K562 (cell line): ENCODE data around the gene ZNF200. TPM values are rescaled to one million over a fixed set of nuclear protein-coding genes. Genes with fewer than 3 reads are reported as not detected.

Source experiments
- ATAC-seq: fragments of 200-7000 bp; cut with Tn5 transposase; 3 replicates; pipeline ENCODE4 v1.9.1; 2020; ENCODE audit warnings: moderate library complexity
- BruUV-seq: library from RNA; stranded (reverse); fragments of 400-500 nt; replicated peaks from 2 replicates; lab custom pipeline; 2021; lab: Mats Ljungman, UMichigan
- CTCF ChIA-PET: fragments of 300-600 bp; formaldehyde crosslinking; extraction: SDS; loops from one replicate; lab custom pipeline; 2021; ENCODE audit warnings: low intra/inter-chr PET ratio; lab: Yijun Ruan, JAX
- POLR2A ChIA-PET: fragments of 300-600, 350-650 bp; sonication (Branson Sonifier 250); formaldehyde crosslinking; extraction: SDS; loops from one replicate; lab custom pipeline; 2021; ENCODE audit warnings: antibody characterized with exemption, inconsistent platforms; lab: Yijun Ruan, JAX
- DNase-seq, 4 experiments: peaks; one replicate each; pipeline versions ENCODE4 v3.0.0 to v3.0.0-alpha.2; 2011 to 2018; ENCODE audit warnings: low spot score in 3 of 4, mixed read lengths in 3 of 4; ENCODE audit errors: extremely low read depth in 1 of 4
- FAIRE-seq: peaks from 2 replicates; lab custom pipeline; 2011; peaks lifted over from hg19 to GRCh38; lab: Jason Lieb, UNC
- H2AFZ ChIP-seq: 2 replicates; pipeline ENCODE4 v1.6.0; 2011; ENCODE audit warnings: low read depth, low read length, control low read depth, inconsistent platforms
- H3K27ac ChIP-seq: fragments of 200-600 bp; 3 replicates; pipeline ENCODE4 v1.8.0; 2011; ENCODE audit warnings: low read depth, mild to moderate bottlenecking, control low read depth, inconsistent platforms, low read length, moderate library complexity, mixed read lengths; ENCODE audit errors: extremely low read depth
- H3K27me3 ChIP-seq, 2 experiments: fragments of 300-600 bp in 1 of 2; 2 replicates in 1 of 2; 3 replicates in 1 of 2; pipeline versions ENCODE4 v1.6.0 to v1.8.0; 2011; ENCODE audit warnings: inconsistent platforms in 2 of 2, low read length in 2 of 2, mild to moderate bottlenecking in 1 of 2, mixed read lengths in 1 of 2, moderate library complexity in 1 of 2; ENCODE audit not compliant: control insufficient read depth in 2 of 2, insufficient read depth in 2 of 2
- H3K36me3 ChIP-seq: fragments of 300-600 bp; 3 replicates; pipeline ENCODE4 v1.8.0; 2011; ENCODE audit warnings: mild to moderate bottlenecking, low read length, inconsistent platforms; ENCODE audit not compliant: control insufficient read depth, insufficient read depth
- H3K4me1 ChIP-seq, 2 experiments: fragments of 200-600 bp in 1 of 2; replicated peaks in 1 of 2; 2 replicates in 1 of 2; 3 replicates in 1 of 2; pipeline versions ENCODE4 v1.5.1 to v1.8.0; 2011; ENCODE audit warnings: inconsistent platforms in 2 of 2, low read length in 2 of 2, mild to moderate bottlenecking in 1 of 2, mixed read lengths in 1 of 2, moderate library complexity in 1 of 2; ENCODE audit not compliant: control insufficient read depth in 2 of 2, insufficient read depth in 2 of 2
- H3K4me2 ChIP-seq: 2 replicates; pipeline ENCODE4 v1.6.1; 2011; ENCODE audit warnings: low read length, control low read depth, inconsistent platforms, mixed read lengths; ENCODE audit not compliant: insufficient read depth
- H3K4me3 ChIP-seq: fragments of 200-600 bp; sonication (generic), shearing (Covaris generic); 2 replicates; pipeline ENCODE4 v1.5.1; 2016; ENCODE audit warnings: control low read depth, inconsistent platforms
- H3K79me2 ChIP-seq: fragments of 200-600 bp; 3 replicates; pipeline ENCODE4 v1.8.0; 2011; ENCODE audit warnings: low read length, inconsistent platforms; ENCODE audit not compliant: control insufficient read depth, insufficient read depth
- H3K9ac ChIP-seq, 2 experiments: 2 replicates each; pipeline versions ENCODE4 v1.6.0 to v1.6.1; 2011; ENCODE audit warnings: low read depth in 2 of 2, low read length in 2 of 2, control low read depth in 1 of 2, inconsistent platforms in 1 of 2, mild to moderate bottlenecking in 1 of 2, mixed read lengths in 1 of 2; ENCODE audit not compliant: insufficient read depth in 1 of 2
- H3K9me1 ChIP-seq: one replicate; pipeline ENCODE4 v1.6.0; 2011; ENCODE audit warnings: inconsistent platforms, mild to moderate bottlenecking, low read length, moderate library complexity; ENCODE audit not compliant: control insufficient read depth, insufficient read depth
- H3K9me3 ChIP-seq: replicated peaks from 2 replicates; pipeline ENCODE4 v1.5.1; 2011; ENCODE audit warnings: low read depth, low read length, inconsistent platforms; ENCODE audit not compliant: control insufficient read depth, insufficient read depth
- H4K20me1 ChIP-seq: replicated peaks from 2 replicates; pipeline ENCODE4 v1.6.1; 2011; ENCODE audit warnings: low read length, inconsistent platforms, mixed read lengths; ENCODE audit not compliant: control insufficient read depth, insufficient read depth
- C11orf30 ChIP-seq: fragments of 450-650 bp; IDR thresholded peaks from 2 replicates; pipeline ENCODE4 v1.6.1; 2016; ENCODE audit warnings: low read depth, mild to moderate bottlenecking
- EP300 ChIP-seq: IDR thresholded peaks from 2 replicates; pipeline ENCODE4 v1.6.1; 2012; ENCODE audit warnings: low read length, improper control_type of control experiment
- FOSL1 ChIP-seq: fragments of 200-800 bp; sonication (Bioruptor generic); conservative IDR thresholded peaks from 2 replicates; pipeline ENCODE4 v1.6.1; 2016; ENCODE audit warnings: missing genetic modification characterization, missing compliant biosample characterization
- HOXB6 ChIP-seq: fragments of 250-450 bp; sonication (Bioruptor Pico); IDR thresholded peaks from 2 replicates; pipeline ENCODE4 v1.5.1; 2022; ENCODE audit warnings: mild to moderate bottlenecking, borderline replicate concordance
- KAT7 ChIP-seq: sonication (generic); formaldehyde crosslinking; IDR thresholded peaks from 2 replicates; pipeline ENCODE4 v1.8.0; 2022; ENCODE audit warnings: missing genetic modification reagents, mild to moderate bottlenecking, borderline replicate concordance
- L3MBTL2 ChIP-seq: fragments of 450-650 bp; IDR thresholded peaks from 2 replicates; pipeline ENCODE4 v1.6.1; 2016; ENCODE audit warnings: mild to moderate bottlenecking, moderate library complexity
- MAFF ChIP-seq: IDR thresholded peaks from 2 replicates; pipeline ENCODE4 v1.6.1; 2012; ENCODE audit warnings: low read length, improper control_type of control experiment
- MAX ChIP-seq: sonication (generic); formaldehyde crosslinking; IDR thresholded peaks from 2 replicates; pipeline ENCODE4 v1.9.0; 2022; ENCODE audit warnings: mild to moderate bottlenecking, missing genetic modification reagents
- PHF8 ChIP-seq: fragments of 200-600 bp; sonication (generic); IDR thresholded peaks from 2 replicates; pipeline ENCODE4 v1.6.1; 2012; ENCODE audit warnings: mixed run types, mild to moderate bottlenecking, inconsistent platforms, low read length, moderate library complexity, borderline replicate concordance
- SMARCA5 ChIP-seq: fragments of 450-650 bp; IDR thresholded peaks from 2 replicates; pipeline ENCODE4 v1.6.1; 2016
- SOX6 ChIP-seq: fragments of 450-650 bp; IDR thresholded peaks from 2 replicates; pipeline ENCODE4 v1.6.1; 2014; ENCODE audit warnings: mild to moderate bottlenecking
- ZNF165 ChIP-seq: fragments of 250-450 bp; sonication (Bioruptor Pico); IDR thresholded peaks from 2 replicates; pipeline ENCODE4 v1.4.0; 2020; ENCODE audit warnings: borderline replicate concordance
- ZNF224 ChIP-seq: sonication (generic); formaldehyde crosslinking; IDR thresholded peaks from 2 replicates; pipeline ENCODE4 v1.8.0; 2022; ENCODE audit warnings: mild to moderate bottlenecking, missing genetic modification reagents
- WGBS: fragments of 100-300 bp; shearing (Covaris generic); methylation state at CpG from one replicate; pipeline ENCODE4 v1.1.6; 2016; ENCODE audit warnings: low coverage, mixed read lengths; ENCODE audit not compliant: insufficient coverage; ENCODE audit errors: missing lambda C conversion rate; 5-methylcytosine and 5-hydroxymethylcytosine counted together
- in situ Hi-C: fragments of 300-500 bp; cut with MboI; formaldehyde crosslinking; loops from 4 replicates; pipeline ENCODE4 v1.15.0; 2018; ENCODE audit warnings: inconsistent platforms, mixed read lengths
- intact Hi-C: fragments of 100-400 bp; cut with micrococcal nuclease; formaldehyde crosslinking; loops from 2 replicates; pipeline ENCODE4 v1.14.2; 2022
- polyA plus RNA-seq, 8 experiments: library from polyadenylated mRNA; depleted of rRNA in 4 of 8; stranded (reverse) in 5 of 8; unstranded in 3 of 8; fragments of >200 nt; fragmentation: Nextera tagmentation in 2 of 8; fragmentation: Illumina TruSeq in 1 of 8; extraction: Ambion mirVana in 2 of 8; extraction: Trizol in 1 of 8; gene quantifications; 2 replicates each; pipeline versions ENCODE4 v1.2.1 to v1.2.3, GENCODE V29; 2011 to 2014; ENCODE audit warnings: inconsistent platforms in 1 of 8, missing spikeins in 1 of 8
- total RNA-seq, 7 experiments: library from RNA; depleted of rRNA in 6 of 7; stranded (reverse); fragments of >200 nt in 6 of 7; fragmentation: Illumina TruSeq in 2 of 7; extraction: Trizol in 2 of 7; gene quantifications; 2 replicates each; pipeline versions ENCODE4 v1.2.1 to v1.2.3, GENCODE V29; 2011 to 2021; ENCODE audit warnings: low replicate concordance in 1 of 7
- TF ChIP-seq, protein P1 (sequence below): fragments of 250-450 bp; sonication (Bioruptor Pico); IDR thresholded peaks from 2 replicates; pipeline ENCODE4 v1.4.0; 2020

The ZNF200 gene
- total and polyA plus RNA-seq, 9 of the 15 experiments (the other 6 are each of a cell fraction or from before 2014, with no cell fraction given) = 4.8 to 14.5 (median 9.2) TPM

GRCh38 chr16:3179651-3180050 is 55.3 kb downstream of the ZNF200 start:
- intact Hi-C loops = loop anchor here (10.0 kb wide), 2 partner anchors 125 to 325 kb away; partner anchors contain the start of gene CLUAP1
- CTCF ChIA-PET = no interaction called here
- 42% methylated on average over 8 of the region's 8 CpGs for WGBS
- no peak for ATAC-seq
- no TSS peak for BruUV-seq
- Histone ChIP-seq H3K27me3 (no peaks in the 10 kb centered on the region), H4K20me1 (no peaks in the 10 kb centered on the region), H3K4me1 (peaks cover 13 to 38% of the 10 kb centered on the region in 2 experiments; a peak in 4 of 5 replicates), H3K9me1 (no peaks in the 10 kb centered on the region), H3K9me3 (no peaks in the 10 kb centered on the region), H2AFZ (no peak overlapping the region), H3K9ac (peak overlapping the region in 1 of 2 experiments; percentile 66; a peak in 2 of 4 replicates), H3K4me3 (no peak overlapping the region), H3K36me3 (no peaks in the 10 kb centered on the region), H3K79me2 (no peaks in the 10 kb centered on the region), H3K27ac (no peak overlapping the region), H3K4me2 (no peak overlapping the region; the same call in 1 of the 2 replicates)
- DNase-seq = no peak
- no peak for FAIRE-seq
- TF ChIP-seq ZNF224 (CRISPR knock-in tag) (no peak), L3MBTL2 (no peak), HOXB6 (CRISPR knock-in tag) (no peak), PHF8 (no peak), MAFF (no peak), SOX6 (no peak), MAX (CRISPR knock-in tag) (no peak), EP300 (no peak), SMARCA5 (no peak), C11orf30 (no peak), FOSL1 (tag) (no peak), ZNF165 (no peak), KAT7 (CRISPR knock-in tag) (no peak)
- TF ChIP-seq, protein P1, sequence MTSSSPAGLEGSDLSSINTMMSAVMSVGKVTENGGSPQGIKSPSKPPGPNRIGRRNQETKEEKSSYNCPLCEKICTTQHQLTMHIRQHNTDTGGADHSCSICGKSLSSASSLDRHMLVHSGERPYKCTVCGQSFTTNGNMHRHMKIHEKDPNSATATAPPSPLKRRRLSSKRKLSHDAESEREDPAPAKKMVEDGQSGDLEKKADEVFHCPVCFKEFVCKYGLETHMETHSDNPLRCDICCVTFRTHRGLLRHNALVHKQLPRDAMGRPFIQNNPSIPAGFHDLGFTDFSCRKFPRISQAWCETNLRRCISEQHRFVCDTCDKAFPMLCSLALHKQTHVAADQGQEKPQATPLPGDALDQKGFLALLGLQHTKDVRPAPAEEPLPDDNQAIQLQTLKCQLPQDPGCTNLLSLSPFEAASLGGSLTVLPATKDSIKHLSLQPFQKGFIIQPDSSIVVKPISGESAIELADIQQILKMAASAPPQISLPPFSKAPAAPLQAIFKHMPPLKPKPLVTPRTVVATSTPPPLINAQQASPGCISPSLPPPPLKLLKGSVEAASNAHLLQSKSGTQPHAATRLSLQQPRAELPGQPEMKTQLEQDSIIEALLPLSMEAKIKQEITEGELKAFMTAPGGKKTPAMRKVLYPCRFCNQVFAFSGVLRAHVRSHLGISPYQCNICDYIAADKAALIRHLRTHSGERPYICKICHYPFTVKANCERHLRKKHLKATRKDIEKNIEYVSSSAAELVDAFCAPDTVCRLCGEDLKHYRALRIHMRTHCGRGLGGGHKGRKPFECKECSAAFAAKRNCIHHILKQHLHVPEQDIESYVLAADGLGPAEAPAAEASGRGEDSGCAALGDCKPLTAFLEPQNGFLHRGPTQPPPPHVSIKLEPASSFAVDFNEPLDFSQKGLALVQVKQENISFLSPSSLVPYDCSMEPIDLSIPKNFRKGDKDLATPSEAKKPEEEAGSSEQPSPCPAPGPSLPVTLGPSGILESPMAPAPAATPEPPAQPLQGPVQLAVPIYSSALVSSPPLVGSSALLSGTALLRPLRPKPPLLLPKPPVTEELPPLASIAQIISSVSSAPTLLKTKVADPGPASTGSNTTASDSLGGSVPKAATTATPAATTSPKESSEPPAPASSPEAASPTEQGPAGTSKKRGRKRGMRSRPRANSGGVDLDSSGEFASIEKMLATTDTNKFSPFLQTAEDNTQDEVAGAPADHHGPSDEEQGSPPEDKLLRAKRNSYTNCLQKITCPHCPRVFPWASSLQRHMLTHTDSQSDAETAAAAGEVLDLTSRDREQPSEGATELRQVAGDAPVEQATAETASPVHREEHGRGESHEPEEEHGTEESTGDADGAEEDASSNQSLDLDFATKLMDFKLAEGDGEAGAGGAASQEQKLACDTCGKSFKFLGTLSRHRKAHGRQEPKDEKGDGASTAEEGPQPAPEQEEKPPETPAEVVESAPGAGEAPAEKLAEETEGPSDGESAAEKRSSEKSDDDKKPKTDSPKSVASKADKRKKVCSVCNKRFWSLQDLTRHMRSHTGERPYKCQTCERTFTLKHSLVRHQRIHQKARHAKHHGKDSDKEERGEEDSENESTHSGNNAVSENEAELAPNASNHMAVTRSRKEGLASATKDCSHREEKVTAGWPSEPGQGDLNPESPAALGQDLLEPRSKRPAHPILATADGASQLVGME = no peak
- in situ Hi-C loops = no loop called here
- POLR2A ChIA-PET = interaction anchor here (0.6 to 1.1 kb wide), 4 partner anchors 11 to 1376 kb away, joined by 3 to 4 read pairs (median 3); partner anchors contain the start of gene C16orf96
